ENCODE data around the gene OVOL2.

OVOL2 gene

GRCh38 chr20:18019068-18019467 is 38.6 kb downstream of the OVOL2 start:
- Histone ChIP-seq H3K27me3 (ENCODE audit: control insufficient read depth in 1 of 2, insufficient read depth in 2 of 2, low read length in 2 of 2) (no peaks in the 10 kb centered on the region), H3K9ac (ENCODE audit: low read depth in 1 of 2, low read length in 2 of 2) (no peak overlapping the region), H3K27ac (ENCODE audit: low read depth, low read length) (no peak overlapping the region), H3K36me3 (ENCODE audit: control insufficient read depth in 1 of 2, insufficient read depth in 2 of 2, low read length in 2 of 2) (peaks cover 29 to 48% of the 10 kb centered on the region in 2 donors), H3K4me3 (ENCODE audit: low read depth in 1 of 2, low read length in 2 of 2) (no peak overlapping the region), H3K9me3 (ENCODE audit: control insufficient read depth in 1 of 2, low read length in 2 of 2) (no peaks in the 10 kb centered on the region), H3K4me1 (ENCODE audit: control insufficient read depth in 1 of 2, insufficient read depth in 2 of 2, low read length in 2 of 2) (no peaks in the 10 kb centered on the region)

GRCh38 chr20:18018100-18018499 is 39.6 kb downstream of the OVOL2 start:
- Histone ChIP-seq H3K36me3 (ENCODE audit: control insufficient read depth in 1 of 2, insufficient read depth in 2 of 2, low read length in 2 of 2) (peaks cover 23 to 45% of the 10 kb centered on the region in 2 donors), H3K9me3 (ENCODE audit: control insufficient read depth in 1 of 2, low read length in 2 of 2) (no peaks in the 10 kb centered on the region), H3K27ac (ENCODE audit: low read depth, low read length) (no peak overlapping the region), H3K4me3 (ENCODE audit: low read depth in 1 of 2, low read length in 2 of 2) (no peak overlapping the region), H3K27me3 (ENCODE audit: control insufficient read depth in 1 of 2, insufficient read depth in 2 of 2, low read length in 2 of 2) (no peaks in the 10 kb centered on the region), H3K4me1 (ENCODE audit: control insufficient read depth in 1 of 2, insufficient read depth in 2 of 2, low read length in 2 of 2) (no peaks in the 10 kb centered on the region), H3K9ac (ENCODE audit: low read depth in 1 of 2, low read length in 2 of 2) (no peak overlapping the region)

- H3K9me3 ChIP-seq (ENCODE audit: control insufficient read depth in 1 of 2, low read length in 2 of 2), result no peaks in the 10 kb centered on the region
- peaks cover 18 to 31% of the 10 kb centered on the region in 2 donors for H3K36me3 ChIP-seq (ENCODE audit: control insufficient read depth in 1 of 2, insufficient read depth in 2 of 2, low read length in 2 of 2)
- H3K4me3 ChIP-seq (ENCODE audit: low read depth in 1 of 2, low read length in 2 of 2), result no peak overlapping the region
- no peak overlapping the region for H3K27ac ChIP-seq (ENCODE audit: low read depth, low read length)
- no peaks in the 10 kb centered on the region for H3K4me1 ChIP-seq (ENCODE audit: control insufficient read depth in 1 of 2, insufficient read depth in 2 of 2, low read length in 2 of 2)
- H3K27me3 ChIP-seq (ENCODE audit: control insufficient read depth in 1 of 2, insufficient read depth in 2 of 2, low read length in 2 of 2), result no peaks in the 10 kb centered on the region
- H3K9ac ChIP-seq (ENCODE audit: low read depth in 1 of 2, low read length in 2 of 2), result no peak overlapping the region
These were observed 40.9 kb downstream of the OVOL2 start for GRCh38 chr20:18016772-18017171.

GRCh38 chr20:18014411-18014810 is 43.3 kb downstream of the OVOL2 start:
- no peak overlapping the region for H3K9ac ChIP-seq (ENCODE audit: low read depth in 1 of 2, low read length in 2 of 2)
- no peaks in the 10 kb centered on the region for H3K27me3 ChIP-seq (ENCODE audit: control insufficient read depth in 1 of 2, insufficient read depth in 2 of 2, low read length in 2 of 2)
- H3K4me3 ChIP-seq (ENCODE audit: low read depth in 1 of 2, low read length in 2 of 2), result no peak overlapping the region
- no peaks in the 10 kb centered on the region for H3K9me3 ChIP-seq (ENCODE audit: control insufficient read depth in 1 of 2, low read length in 2 of 2)
- peaks cover 0 to 18% of the 10 kb centered on the region in 2 donors for H3K36me3 ChIP-seq (ENCODE audit: control insufficient read depth in 1 of 2, insufficient read depth in 2 of 2, low read length in 2 of 2)
- H3K27ac ChIP-seq (ENCODE audit: low read depth, low read length), result no peak overlapping the region
- H3K4me1 ChIP-seq (ENCODE audit: control insufficient read depth in 1 of 2, insufficient read depth in 2 of 2, low read length in 2 of 2), result no peaks in the 10 kb centered on the region

GRCh38 chr20:18012901-18013300 is 44.8 kb downstream of the OVOL2 start:
- Histone ChIP-seq H3K36me3 (ENCODE audit: control insufficient read depth in 1 of 2, insufficient read depth in 2 of 2, low read length in 2 of 2) (peaks cover 0 to 13% of the 10 kb centered on the region in 2 donors), H3K9ac (ENCODE audit: low read depth in 1 of 2, low read length in 2 of 2) (no peak overlapping the region), H3K27me3 (ENCODE audit: control insufficient read depth in 1 of 2, insufficient read depth in 2 of 2, low read length in 2 of 2) (no peaks in the 10 kb centered on the region), H3K9me3 (ENCODE audit: control insufficient read depth in 1 of 2, low read length in 2 of 2) (no peaks in the 10 kb centered on the region), H3K4me3 (ENCODE audit: low read depth in 1 of 2, low read length in 2 of 2) (no peak overlapping the region), H3K27ac (ENCODE audit: low read depth, low read length) (no peak overlapping the region), H3K4me1 (ENCODE audit: control insufficient read depth in 1 of 2, insufficient read depth in 2 of 2, low read length in 2 of 2) (no peaks in the 10 kb centered on the region)

GRCh38 chr20:18011951-18012645 is 45.6 kb downstream of the OVOL2 start:
- Histone ChIP-seq H3K36me3 (ENCODE audit: control insufficient read depth in 1 of 2, insufficient read depth in 2 of 2, low read length in 2 of 2) (peaks cover 0 to 13% of the 10 kb centered on the region in 2 donors), H3K27ac (ENCODE audit: low read depth, low read length) (no peak overlapping the region), H3K9me3 (ENCODE audit: control insufficient read depth in 1 of 2, low read length in 2 of 2) (no peaks in the 10 kb centered on the region), H3K4me1 (ENCODE audit: control insufficient read depth in 1 of 2, insufficient read depth in 2 of 2, low read length in 2 of 2) (no peaks in the 10 kb centered on the region), H3K27me3 (ENCODE audit: control insufficient read depth in 1 of 2, insufficient read depth in 2 of 2, low read length in 2 of 2) (no peaks in the 10 kb centered on the region), H3K9ac (ENCODE audit: low read depth in 1 of 2, low read length in 2 of 2) (no peak overlapping the region), H3K4me3 (ENCODE audit: low read depth in 1 of 2, low read length in 2 of 2) (no peak overlapping the region)

GRCh38 chr20:18011482-18011881 is 46.2 kb downstream of the OVOL2 start:
- no peaks in the 10 kb centered on the region for H3K4me1 ChIP-seq (ENCODE audit: control insufficient read depth in 1 of 2, insufficient read depth in 2 of 2, low read length in 2 of 2)
- no peaks in the 10 kb centered on the region for H3K9me3 ChIP-seq (ENCODE audit: control insufficient read depth in 1 of 2, low read length in 2 of 2)
- no peak overlapping the region for H3K4me3 ChIP-seq (ENCODE audit: low read depth in 1 of 2, low read length in 2 of 2)
- H3K9ac ChIP-seq (ENCODE audit: low read depth in 1 of 2, low read length in 2 of 2), result no peak overlapping the region
- peaks cover 0 to 9% of the 10 kb centered on the region in 2 donors for H3K36me3 ChIP-seq (ENCODE audit: control insufficient read depth in 1 of 2, insufficient read depth in 2 of 2, low read length in 2 of 2)
- H3K27ac ChIP-seq (ENCODE audit: low read depth, low read length), result no peak overlapping the region
- no peaks in the 10 kb centered on the region for H3K27me3 ChIP-seq (ENCODE audit: control insufficient read depth in 1 of 2, insufficient read depth in 2 of 2, low read length in 2 of 2)

GRCh38 chr20:18009116-18009515 is 48.6 kb downstream of the OVOL2 start:
- Histone ChIP-seq H3K4me3 (ENCODE audit: low read depth in 1 of 2, low read length in 2 of 2) (no peak overlapping the region), H3K27ac (ENCODE audit: low read depth, low read length) (no peak overlapping the region)

GRCh38 chr20:18007534-18008292 is 50.0 kb downstream of the OVOL2 start:
- Histone ChIP-seq H3K4me1 (ENCODE audit: control insufficient read depth in 1 of 2, insufficient read depth in 2 of 2, low read length in 2 of 2) (peaks cover 0 to 6% of the 10 kb centered on the region in 2 donors), H3K27me3 (ENCODE audit: control insufficient read depth in 1 of 2, insufficient read depth in 2 of 2, low read length in 2 of 2) (no peaks in the 10 kb centered on the region), H3K36me3 (ENCODE audit: control insufficient read depth in 1 of 2, insufficient read depth in 2 of 2, low read length in 2 of 2) (peaks cover 0 to 5% of the 10 kb centered on the region in 2 donors), H3K9ac (ENCODE audit: low read depth in 1 of 2, low read length in 2 of 2) (no peak overlapping the region), H3K4me3 (ENCODE audit: low read depth in 1 of 2, low read length in 2 of 2) (no peak overlapping the region), H3K9me3 (ENCODE audit: control insufficient read depth in 1 of 2, low read length in 2 of 2) (no peaks in the 10 kb centered on the region), H3K27ac (ENCODE audit: low read depth, low read length) (no peak overlapping the region)

More at GRCh38 chr20:18009116-18009515, 48.6 kb downstream of the OVOL2 start:
- H3K27me3 ChIP-seq (ENCODE audit: control insufficient read depth in 1 of 2, insufficient read depth in 2 of 2, low read length in 2 of 2), result no peaks in the 10 kb centered on the region
- no peaks in the 10 kb centered on the region for H3K9me3 ChIP-seq (ENCODE audit: control insufficient read depth in 1 of 2, low read length in 2 of 2)
- no peak overlapping the region for H3K9ac ChIP-seq (ENCODE audit: low read depth in 1 of 2, low read length in 2 of 2)
- H3K36me3 ChIP-seq (ENCODE audit: control insufficient read depth in 1 of 2, insufficient read depth in 2 of 2, low read length in 2 of 2), result peaks cover 0 to 9% of the 10 kb centered on the region in 2 donors
- peaks cover 0 to 2% of the 10 kb centered on the region in 2 donors for H3K4me1 ChIP-seq (ENCODE audit: control insufficient read depth in 1 of 2, insufficient read depth in 2 of 2, low read length in 2 of 2)

GRCh38 chr20:18006684-18007083 is 51.0 kb downstream of the OVOL2 start:
- Histone ChIP-seq H3K27ac (ENCODE audit: low read depth, low read length) (no peak overlapping the region), H3K27me3 (ENCODE audit: control insufficient read depth in 1 of 2, insufficient read depth in 2 of 2, low read length in 2 of 2) (no peaks in the 10 kb centered on the region), H3K4me1 (ENCODE audit: control insufficient read depth in 1 of 2, insufficient read depth in 2 of 2, low read length in 2 of 2) (peaks cover 0 to 6% of the 10 kb centered on the region in 2 donors), H3K36me3 (ENCODE audit: control insufficient read depth in 1 of 2, insufficient read depth in 2 of 2, low read length in 2 of 2) (peaks cover 0 to 5% of the 10 kb centered on the region in 2 donors), H3K9ac (ENCODE audit: low read depth in 1 of 2, low read length in 2 of 2) (no peak overlapping the region), H3K9me3 (ENCODE audit: control insufficient read depth in 1 of 2, low read length in 2 of 2) (no peaks in the 10 kb centered on the region), H3K4me3 (ENCODE audit: low read depth in 1 of 2, low read length in 2 of 2) (no peak overlapping the region)
